ENCODE data around the gene ARFGAP1.

The ARFGAP1 gene

GRCh38 chr20:63330084-63330760 is 57.6 kb downstream of the ARFGAP1 start:
- H3K9me3 ChIP-seq (ENCODE audit: severe bottlenecking): peaks cover 3% of the 10 kb centered on the region
- H3K27ac ChIP-seq: peak overlapping the region; percentile 60
- DNase-seq: no peak
- H3K4me3 ChIP-seq (ENCODE audit: low read depth, low read length): no peak overlapping the region
- no peaks in the 10 kb centered on the region for H3K27me3 ChIP-seq (ENCODE audit: insufficient read depth, low read depth, severe bottlenecking)
- no peaks in the 10 kb centered on the region for H3K36me3 ChIP-seq
- no peak for TF ChIP-seq CTCF (IDR thresholded peaks at IDR 0.05; ENCODE audit: low read depth, low read length)

GRCh38 chr20:63330940-63331339 is 58.3 kb downstream of the ARFGAP1 start:
- Histone ChIP-seq H3K4me3 (ENCODE audit: low read depth, low read length) (no peak overlapping the region), H3K27me3 (ENCODE audit: insufficient read depth, low read depth, severe bottlenecking) (no peaks in the 10 kb centered on the region), H3K27ac (peak overlapping the region; percentile 60), H3K36me3 (no peaks in the 10 kb centered on the region), H3K9me3 (ENCODE audit: severe bottlenecking) (peaks cover 3% of the 10 kb centered on the region)
- peak; percentile 91 for DNase-seq
- TF ChIP-seq CTCF (IDR thresholded peaks at IDR 0.05; ENCODE audit: low read depth, low read length): no peak

DNA sequence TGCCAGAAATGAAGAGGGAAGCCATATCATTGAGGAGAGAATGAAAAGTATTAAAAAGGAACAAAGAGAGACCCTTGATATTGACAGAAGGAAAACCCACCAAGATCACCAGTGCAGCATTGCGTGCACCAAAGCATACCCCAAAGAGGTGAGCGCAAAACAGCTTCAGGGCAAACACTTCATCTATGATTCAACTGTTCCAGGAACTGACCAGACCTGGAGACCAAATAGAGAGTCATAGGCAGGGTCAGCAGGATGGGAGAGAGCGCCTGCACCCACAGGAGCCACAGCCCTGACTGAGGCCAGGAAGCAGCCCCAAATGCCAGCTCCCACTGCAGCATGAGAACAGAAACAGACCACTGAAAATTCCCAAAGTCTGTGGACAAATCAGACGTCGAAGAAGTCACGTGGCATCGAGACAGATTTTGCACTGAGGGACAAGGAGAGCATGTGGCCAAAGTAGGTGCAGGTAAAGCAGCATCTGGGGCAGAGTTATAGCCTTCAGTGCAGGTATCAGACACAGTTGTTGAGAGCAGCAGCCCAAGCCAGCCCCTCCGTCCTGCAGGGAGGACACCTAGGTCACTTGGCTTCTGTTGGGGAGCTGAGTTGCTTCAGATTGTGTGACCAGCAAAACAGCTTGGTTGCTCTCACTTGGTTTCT is 59.3 kb downstream of the ARFGAP1 start:
- no peaks in the 10 kb centered on the region for H3K27me3 ChIP-seq (ENCODE audit: insufficient read depth, low read depth, severe bottlenecking)
- TF ChIP-seq CTCF (IDR thresholded peaks at IDR 0.05; ENCODE audit: low read depth, low read length): no peak

DNA sequence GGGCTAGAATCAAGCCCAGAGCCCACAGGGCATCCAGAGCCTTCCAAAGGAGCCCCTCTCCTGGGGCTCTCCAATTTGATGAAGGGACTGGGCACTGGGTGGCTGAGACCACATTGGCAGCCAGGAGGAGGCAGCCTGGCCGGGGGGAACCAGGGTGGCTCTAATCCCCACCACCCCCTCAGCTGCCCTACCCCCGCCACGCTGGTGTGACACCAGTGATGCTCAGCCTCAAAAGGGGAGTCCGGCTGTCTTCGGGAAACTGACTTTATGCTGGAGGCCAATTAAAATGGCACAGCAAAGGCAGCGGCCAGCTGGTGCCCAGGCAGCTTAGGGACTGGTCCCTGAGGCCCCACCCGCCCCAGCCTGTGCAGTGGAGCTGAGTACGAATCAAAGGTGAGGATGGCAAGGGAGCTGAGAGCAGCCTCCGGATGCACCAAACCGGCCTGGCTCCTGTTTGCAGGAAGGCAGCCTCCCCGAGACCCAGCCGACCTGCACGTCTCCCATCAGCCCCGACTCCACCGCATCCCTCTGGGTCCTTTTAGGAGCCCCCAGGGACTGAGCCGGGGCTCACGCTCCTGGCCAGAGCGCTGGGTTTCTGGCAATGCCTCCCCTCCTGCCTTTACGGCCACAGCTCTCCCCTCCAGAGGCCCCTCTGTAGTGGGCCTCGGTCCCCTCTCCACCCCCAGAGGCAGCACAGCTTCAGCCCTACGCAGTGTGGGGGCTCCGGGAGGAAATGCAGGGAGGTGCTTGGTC is 60.1 kb downstream of the ARFGAP1 start:
- Histone ChIP-seq H3K27me3 (ENCODE audit: insufficient read depth, low read depth, severe bottlenecking) (no peaks in the 10 kb centered on the region), H3K4me3 (ENCODE audit: low read depth, low read length) (no peak overlapping the region), H3K36me3 (no peaks in the 10 kb centered on the region), H3K27ac (no peak overlapping the region), H3K9me3 (ENCODE audit: severe bottlenecking) (peaks cover 3% of the 10 kb centered on the region)
- no peak for DNase-seq
- TF ChIP-seq CTCF (IDR thresholded peaks at IDR 0.05; ENCODE audit: low read depth, low read length): no peak

More for the DNA sequence above, 59.3 kb downstream of the ARFGAP1 start:
- H3K27ac ChIP-seq: no peak overlapping the region
- H3K9me3 ChIP-seq (ENCODE audit: severe bottlenecking): peaks cover 3% of the 10 kb centered on the region
- H3K36me3 ChIP-seq: no peaks in the 10 kb centered on the region
- DNase-seq: no peak
- H3K4me3 ChIP-seq (ENCODE audit: low read depth, low read length): no peak overlapping the region

GRCh38 chr20:63333241-63333836 is 60.7 kb downstream of the ARFGAP1 start:
- Histone ChIP-seq H3K27ac (no peak overlapping the region), H3K4me3 (ENCODE audit: low read depth, low read length) (no peak overlapping the region), H3K9me3 (ENCODE audit: severe bottlenecking) (peaks cover 3% of the 10 kb centered on the region), H3K27me3 (ENCODE audit: insufficient read depth, low read depth, severe bottlenecking) (no peaks in the 10 kb centered on the region), H3K36me3 (no peaks in the 10 kb centered on the region)
- no peak for DNase-seq
- TF ChIP-seq CTCF (IDR thresholded peaks at IDR 0.05; ENCODE audit: low read depth, low read length): no peak

All from WERI-Rb-1 (cell line).